Endodermal cell (in vitro differentiated cells): ENCODE data around the gene KCNIP4. TPM values are rescaled to one million over a fixed set of nuclear protein-coding genes. Genes with fewer than 3 reads are reported as not detected.

ENCODE experiments used
- DNase-seq: peaks from one replicate; pipeline ENCODE4 v3.0.0-alpha.2; 2017
- H3K27ac ChIP-seq: 2 replicates; pipeline ENCODE4 v1.5.1; 2013; ENCODE audit warnings: mild to moderate bottlenecking, low read depth, low read length, moderate library complexity
- H3K27me3 ChIP-seq: 2 replicates; pipeline ENCODE4 v1.6.1; 2013; ENCODE audit warnings: mild to moderate bottlenecking, low read length, moderate library complexity; ENCODE audit not compliant: insufficient read depth, control insufficient read depth, poor library complexity, severe bottlenecking
- H3K36me3 ChIP-seq: 2 replicates; pipeline ENCODE4 v1.7.0; 2013; ENCODE audit warnings: mild to moderate bottlenecking, low read length, moderate library complexity; ENCODE audit not compliant: control insufficient read depth, insufficient read depth
- H3K4me1 ChIP-seq: one replicate; pipeline ENCODE4 v1.7.0; 2013; ENCODE audit warnings: low read length; ENCODE audit not compliant: control insufficient read depth, insufficient read depth
- H3K4me3 ChIP-seq: 2 replicates; pipeline ENCODE4 v1.5.1; 2013; ENCODE audit warnings: mild to moderate bottlenecking, low read length, moderate library complexity
- H3K9ac ChIP-seq: 2 replicates; pipeline ENCODE4 v1.6.1; 2013; ENCODE audit warnings: mild to moderate bottlenecking, low read length, moderate library complexity; ENCODE audit not compliant: poor library complexity, severe bottlenecking; ENCODE audit errors: extremely low read depth
- H3K9me3 ChIP-seq: 2 replicates; pipeline ENCODE4 v1.6.1; 2013; ENCODE audit warnings: mild to moderate bottlenecking, low read length, moderate library complexity; ENCODE audit not compliant: control insufficient read depth
- H3K27ac Mint-ChIP-seq: 2 replicates; pipeline ENCODE4 v1.8.0; 2020; ENCODE audit warnings: mixed read lengths
- H3K27me3 Mint-ChIP-seq: 2 replicates; pipeline ENCODE4 v1.8.0; 2021; ENCODE audit warnings: mild to moderate bottlenecking, mixed read lengths; ENCODE audit not compliant: insufficient read depth
- H3K36me3 Mint-ChIP-seq: 2 replicates; pipeline ENCODE4 v1.8.0; 2020; ENCODE audit warnings: low read depth, mixed read lengths
- H3K4me1 Mint-ChIP-seq: 2 replicates; pipeline ENCODE4 v1.8.0; 2020; ENCODE audit warnings: mixed read lengths
- H3K4me3 Mint-ChIP-seq: 2 replicates; pipeline ENCODE4 v1.8.0; 2020; ENCODE audit warnings: mild to moderate bottlenecking, moderate library complexity, mixed read lengths
- H3K9me3 Mint-ChIP-seq: 2 replicates; pipeline ENCODE4 v1.8.0; 2020; ENCODE audit warnings: mild to moderate bottlenecking, mixed read lengths
- WGBS, 2 experiments: methylation state at CpG; one replicate each; pipeline versions ENCODE4 v1.1.5 to v1.1.7; 2013; ENCODE audit warnings: missing lambda C conversion rate in 2 of 2, mixed read lengths in 1 of 2; ENCODE audit not compliant: insufficient coverage in 1 of 2, insufficient read length in 1 of 2; 5-methylcytosine and 5-hydroxymethylcytosine counted together
- total RNA-seq, 2 donors: library from RNA; stranded (reverse); fragmentation: NEBNext Ultra II Directional in 1 of 2; extraction: Animal tissue kit (Norgen Biotek cat#: 25700) in 1 of 2; gene quantifications; 2 replicates in 1 of 2; 3 replicates in 1 of 2; pipeline ENCODE4 v1.2.1, GENCODE V29; 2021
- TF ChIP-seq, protein P1 (sequence below): fragments of 200-600 bp; sonication (generic); conservative IDR thresholded peaks from 2 replicates; pipeline ENCODE4 v1.5.0; 2021; ENCODE audit warnings: antibody characterized with exemption, mild to moderate bottlenecking

KCNIP4 gene
- total RNA-seq, 2 donors from 2014 or later: not detected

DNA sequence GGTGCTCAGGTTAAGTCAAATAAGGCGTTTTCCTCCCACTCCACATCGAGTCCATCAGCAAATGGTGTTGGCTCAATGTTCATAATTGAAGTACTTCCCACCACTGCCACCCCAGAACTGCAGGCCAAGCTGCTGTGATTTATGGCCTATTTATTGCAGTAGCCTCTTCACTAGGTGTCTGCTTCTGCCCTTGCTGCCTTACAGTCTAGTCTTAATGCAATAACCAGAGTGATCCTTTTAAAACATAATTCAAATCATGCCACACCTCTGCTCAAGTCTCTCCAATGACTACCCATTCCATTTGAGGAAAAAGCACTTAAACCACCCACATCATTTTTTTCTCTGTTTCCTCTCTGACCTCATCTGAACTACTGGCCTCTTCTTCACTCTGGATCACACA, 220.3 kb downstream of the KCNIP4 start:
- Mint-ChIP-seq H3K4me1 (peaks cover 6% of the 10 kb centered on the region), H3K36me3 (no peaks in the 10 kb centered on the region), H3K4me3 (no peak overlapping the region), H3K27me3 (no peaks in the 10 kb centered on the region), H3K27ac (no peak overlapping the region), H3K9me3 (no peaks in the 10 kb centered on the region)
- Histone ChIP-seq H3K27me3 (no peaks in the 10 kb centered on the region), H3K4me1 (no peaks in the 10 kb centered on the region), H3K4me3 (no peak overlapping the region), H3K36me3 (no peaks in the 10 kb centered on the region), H3K9me3 (peaks cover 5% of the 10 kb centered on the region), H3K9ac (no peak overlapping the region), H3K27ac (no peak overlapping the region)
- no peak for DNase-seq
- 96 to 97% methylated on average over 2 of the region's 2 CpGs for WGBS, 2 experiments
- TF ChIP-seq, protein P1, sequence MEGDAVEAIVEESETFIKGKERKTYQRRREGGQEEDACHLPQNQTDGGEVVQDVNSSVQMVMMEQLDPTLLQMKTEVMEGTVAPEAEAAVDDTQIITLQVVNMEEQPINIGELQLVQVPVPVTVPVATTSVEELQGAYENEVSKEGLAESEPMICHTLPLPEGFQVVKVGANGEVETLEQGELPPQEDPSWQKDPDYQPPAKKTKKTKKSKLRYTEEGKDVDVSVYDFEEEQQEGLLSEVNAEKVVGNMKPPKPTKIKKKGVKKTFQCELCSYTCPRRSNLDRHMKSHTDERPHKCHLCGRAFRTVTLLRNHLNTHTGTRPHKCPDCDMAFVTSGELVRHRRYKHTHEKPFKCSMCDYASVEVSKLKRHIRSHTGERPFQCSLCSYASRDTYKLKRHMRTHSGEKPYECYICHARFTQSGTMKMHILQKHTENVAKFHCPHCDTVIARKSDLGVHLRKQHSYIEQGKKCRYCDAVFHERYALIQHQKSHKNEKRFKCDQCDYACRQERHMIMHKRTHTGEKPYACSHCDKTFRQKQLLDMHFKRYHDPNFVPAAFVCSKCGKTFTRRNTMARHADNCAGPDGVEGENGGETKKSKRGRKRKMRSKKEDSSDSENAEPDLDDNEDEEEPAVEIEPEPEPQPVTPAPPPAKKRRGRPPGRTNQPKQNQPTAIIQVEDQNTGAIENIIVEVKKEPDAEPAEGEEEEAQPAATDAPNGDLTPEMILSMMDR: no peak

DNA sequence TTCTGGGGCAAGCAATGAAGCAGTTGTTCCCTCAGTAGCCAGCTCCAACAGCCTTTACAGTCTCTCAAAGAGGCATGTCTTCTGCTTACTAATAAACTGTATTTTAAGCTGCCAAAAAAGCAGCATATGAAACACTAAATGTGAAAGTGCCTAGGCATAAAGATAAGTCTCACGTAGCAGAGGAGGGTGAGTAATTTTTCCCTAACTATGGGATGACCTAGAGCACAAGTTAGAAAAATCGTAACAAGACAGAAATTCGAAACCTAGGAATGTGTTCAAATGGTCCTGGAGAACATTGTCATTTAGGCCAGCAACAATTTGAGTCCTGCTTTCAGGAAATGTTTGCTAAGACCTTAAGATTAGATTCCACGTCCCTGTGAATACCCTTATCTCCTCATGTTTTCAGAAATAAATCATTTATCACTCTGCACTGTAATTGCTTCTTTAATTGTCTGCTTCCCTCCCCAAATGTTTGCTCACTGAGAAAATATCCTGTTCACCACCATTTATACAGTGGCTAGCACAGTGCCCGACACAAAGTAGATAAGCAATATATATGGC, 222.2 kb downstream of the KCNIP4 start:
- no peak overlapping the region for H3K27ac Mint-ChIP-seq
- no peak overlapping the region for H3K4me3 Mint-ChIP-seq
- no peak for DNase-seq

DNA sequence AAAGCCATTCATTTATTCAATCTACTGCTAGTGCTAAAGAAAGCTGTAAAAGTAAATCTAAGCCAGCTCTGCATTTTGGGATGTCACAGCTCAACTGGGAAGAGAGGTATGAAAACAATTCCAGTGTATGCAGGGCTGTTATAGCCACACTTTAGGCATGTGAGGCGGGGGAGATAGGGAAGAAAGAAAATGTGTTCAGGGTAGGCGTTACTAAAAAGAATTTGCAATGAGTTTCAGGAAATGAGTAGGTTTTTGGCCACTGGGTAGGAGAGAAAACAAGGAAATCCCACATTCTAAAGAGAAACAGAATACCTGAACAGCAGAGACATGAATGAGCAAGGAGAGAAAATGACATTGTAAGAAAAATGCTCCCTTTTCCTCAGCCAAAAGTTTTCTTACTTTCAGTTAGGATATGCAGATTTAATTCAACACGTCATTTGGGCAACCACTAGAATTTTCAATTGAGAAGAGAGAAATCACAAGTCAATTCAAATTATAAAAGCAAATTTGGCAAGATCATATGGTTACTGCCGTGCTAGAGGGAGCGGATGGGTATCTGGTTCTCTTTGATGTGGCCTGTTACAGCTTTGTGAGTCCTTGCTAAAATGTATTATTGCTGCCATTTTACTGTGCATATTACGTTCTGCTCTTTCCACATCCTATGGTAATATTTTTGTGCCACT, 226.3 kb downstream of the KCNIP4 start:
- no peaks in the 10 kb centered on the region for H3K27me3 Mint-ChIP-seq
- no peak overlapping the region for H3K27ac Mint-ChIP-seq
- H3K36me3 Mint-ChIP-seq: no peaks in the 10 kb centered on the region
- Histone ChIP-seq H3K36me3 (no peaks in the 10 kb centered on the region), H3K27ac (no peak overlapping the region), H3K9ac (no peak overlapping the region), H3K4me1 (no peaks in the 10 kb centered on the region), H3K4me3 (no peak overlapping the region), H3K27me3 (no peaks in the 10 kb centered on the region), H3K9me3 (peaks cover 4% of the 10 kb centered on the region)
- 91% methylated on average over 4 to 6 of the region's 6 CpGs for WGBS, 2 experiments
- no peak for DNase-seq
- peaks cover 8% of the 10 kb centered on the region for H3K4me1 Mint-ChIP-seq
- TF ChIP-seq, protein P1: no peak
- no peak overlapping the region for H3K4me3 Mint-ChIP-seq
- no peaks in the 10 kb centered on the region for H3K9me3 Mint-ChIP-seq

More for the DNA sequence above, 222.2 kb downstream of the KCNIP4 start:
- Histone ChIP-seq H3K36me3 (no peaks in the 10 kb centered on the region), H3K4me3 (peak overlapping the region; percentile 61), H3K9ac (no peak overlapping the region), H3K9me3 (peaks cover 5% of the 10 kb centered on the region), H3K27ac (no peak overlapping the region), H3K4me1 (no peaks in the 10 kb centered on the region), H3K27me3 (no peaks in the 10 kb centered on the region)
- Mint-ChIP-seq H3K27me3 (no peaks in the 10 kb centered on the region), H3K4me1 (peaks cover 8% of the 10 kb centered on the region), H3K36me3 (no peaks in the 10 kb centered on the region), H3K9me3 (no peaks in the 10 kb centered on the region)
- WGBS, 2 experiments: 82 to 93% methylated on average over 4 to 5 of the region's 5 CpGs
- TF ChIP-seq, protein P1: no peak
